Neuronal stem cell (in vitro differentiated cells): Measurements from ENCODE around the gene ILK.

ENCODE experiments used
- DNase-seq: peaks from one replicate; pipeline ENCODE4 v3.0.0-alpha.2; 2013; ENCODE audit warnings: low spot score
- H2AFZ ChIP-seq: one replicate; pipeline ENCODE4 v1.6.1; 2013; ENCODE audit warnings: mild to moderate bottlenecking, low read length, inconsistent platforms
- H2AK5ac ChIP-seq: 2 replicates; pipeline ENCODE4 v1.6.1; 2013; ENCODE audit warnings: low read depth, mild to moderate bottlenecking, inconsistent platforms, low read length, moderate library complexity, mixed read lengths
- H2BK120ac ChIP-seq: 2 replicates; pipeline ENCODE4 v1.6.1; 2013; ENCODE audit warnings: low read depth, mild to moderate bottlenecking, inconsistent platforms, low read length, moderate library complexity, mixed read lengths
- H2BK12ac ChIP-seq: one replicate; pipeline ENCODE4 v1.6.1; 2013; ENCODE audit warnings: low read length, inconsistent platforms
- H2BK15ac ChIP-seq: 2 replicates; pipeline ENCODE4 v1.6.1; 2013; ENCODE audit warnings: mild to moderate bottlenecking, low read length, inconsistent platforms, mixed read lengths
- H2BK5ac ChIP-seq: one replicate; pipeline ENCODE4 v1.6.1; 2013; ENCODE audit warnings: inconsistent platforms, mild to moderate bottlenecking, low read length, moderate library complexity
- H3K14ac ChIP-seq: one replicate; pipeline ENCODE4 v1.6.1; 2013; ENCODE audit warnings: low read length, inconsistent platforms
- H3K18ac ChIP-seq: 2 replicates; pipeline ENCODE4 v1.6.1; 2013; ENCODE audit warnings: low read length, inconsistent platforms
- H3K23ac ChIP-seq: 2 replicates; pipeline ENCODE4 v1.6.1; 2013; ENCODE audit warnings: low read depth, mild to moderate bottlenecking, mixed read lengths, low read length, inconsistent platforms; ENCODE audit not compliant: poor library complexity
- H3K27ac ChIP-seq: replicated peaks from 3 replicates; pipeline ENCODE4 v1.5.1; 2013; ENCODE audit warnings: low read length, inconsistent platforms
- H3K27me3 ChIP-seq, 3 experiments: 2 replicates each; pipeline ENCODE4 v1.6.1; 2013; ENCODE audit warnings: low read length in 3 of 3, mild to moderate bottlenecking in 2 of 3, inconsistent platforms in 1 of 3, low read depth in 1 of 3, mixed read lengths in 1 of 3, moderate library complexity in 1 of 3; ENCODE audit not compliant: control insufficient read depth in 3 of 3, insufficient read depth in 3 of 3
- H3K36me3 ChIP-seq, 2 donors: replicated peaks in 1 of 2; 2 replicates each; pipeline ENCODE4 v1.6.1; 2013; ENCODE audit warnings: low read length in 2 of 2; ENCODE audit not compliant: control insufficient read depth in 2 of 2, insufficient read depth in 2 of 2
- H3K4ac ChIP-seq: 2 replicates; pipeline ENCODE4 v1.6.1; 2013; ENCODE audit warnings: inconsistent platforms, mild to moderate bottlenecking, low read length, moderate library complexity
- H3K4me1 ChIP-seq, 2 donors: 1 replicate in 1 of 2; 2 replicates in 1 of 2; pipeline ENCODE4 v1.6.1; 2013; ENCODE audit warnings: low read length in 2 of 2, low read depth in 1 of 2; ENCODE audit not compliant: control insufficient read depth in 2 of 2, insufficient read depth in 1 of 2
- H3K4me2 ChIP-seq: one replicate; pipeline ENCODE4 v1.6.1; 2013; ENCODE audit warnings: mild to moderate bottlenecking, low read length, inconsistent platforms; ENCODE audit not compliant: insufficient read depth, poor library complexity, severe bottlenecking
- H3K4me3 ChIP-seq, 2 donors: 2 replicates each; pipeline ENCODE4 v1.5.1; 2013; ENCODE audit warnings: low read length in 2 of 2, mild to moderate bottlenecking in 2 of 2, inconsistent platforms in 1 of 2, moderate library complexity in 1 of 2
- H3K79me1 ChIP-seq: one replicate; pipeline ENCODE4 v1.6.1; 2013; ENCODE audit warnings: low read depth, mild to moderate bottlenecking, inconsistent platforms, low read length, moderate library complexity
- H3K9ac ChIP-seq: one replicate; pipeline ENCODE4 v1.6.1; 2013; ENCODE audit warnings: mild to moderate bottlenecking, low read depth, low read length, inconsistent platforms; ENCODE audit not compliant: poor library complexity
- H3K9me3 ChIP-seq, 2 donors: replicated peaks in 1 of 2; 2 replicates each; pipeline versions ENCODE3 to v1.6.1; 2013; ENCODE audit warnings: low read length in 2 of 2, mild to moderate bottlenecking in 2 of 2, inconsistent platforms in 1 of 2, low read depth in 1 of 2, mixed read lengths in 1 of 2, moderate library complexity in 1 of 2; ENCODE audit not compliant: control insufficient read depth in 2 of 2, insufficient read depth in 1 of 2
- H4K8ac ChIP-seq: one replicate; pipeline ENCODE4 v1.6.1; 2013; ENCODE audit warnings: low read depth, mild to moderate bottlenecking, inconsistent platforms, low read length, moderate library complexity
- H4K91ac ChIP-seq: one replicate; pipeline ENCODE4 v1.6.1; 2013; ENCODE audit warnings: low read length, low read depth, mild to moderate bottlenecking, inconsistent platforms; ENCODE audit not compliant: poor library complexity
- WGBS, 2 donors: extraction: QIAGEN DNeasy Blood & Tissue Kit; methylation state at CpG; one replicate each; pipeline ENCODE4 v1.1.7; 2013; ENCODE audit warnings: missing lambda C conversion rate in 2 of 2, mixed read lengths in 1 of 2; ENCODE audit not compliant: insufficient read length in 2 of 2, insufficient replicate concordance in 1 of 2; ENCODE audit errors: extremely low coverage in 2 of 2; 5-methylcytosine and 5-hydroxymethylcytosine counted together

ILK gene

DNA sequence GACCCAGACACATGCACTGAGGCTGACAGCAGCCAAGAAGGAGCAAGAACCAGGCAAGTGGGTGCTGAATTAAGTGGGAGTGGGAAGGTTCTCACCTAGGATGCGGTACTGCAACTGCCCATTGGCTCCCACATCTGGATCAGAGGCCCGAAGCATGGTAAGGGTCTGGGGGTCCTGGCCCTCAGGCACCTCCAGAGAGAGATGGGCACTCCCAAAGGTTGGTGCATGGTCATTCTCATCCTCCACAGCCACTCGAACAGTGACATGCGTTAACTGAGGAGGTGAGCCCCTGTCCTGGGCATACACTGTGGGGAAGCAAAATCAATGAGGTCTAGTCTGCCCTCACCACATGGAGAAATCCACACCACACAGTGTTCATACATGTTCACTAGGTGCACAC, 25.0 kb downstream of the ILK start:
- Histone ChIP-seq H4K91ac (no peak overlapping the region), H3K4me1 (peaks cover 0 to 6% of the 10 kb centered on the region in 2 donors), H3K14ac (no peak overlapping the region), H2BK12ac (no peak overlapping the region), H3K9ac (no peak overlapping the region), H3K27me3 (peaks cover 0 to 24% (median 3%) of the 10 kb centered on the region in 3 experiments), H3K18ac (no peak overlapping the region), H3K4ac (no peak overlapping the region), H3K4me3 (no peak overlapping the region), H3K23ac (no peak overlapping the region), H2BK120ac (no peak overlapping the region), H3K36me3 (peaks cover 24 to 96% of the 10 kb centered on the region in 2 donors), H2BK15ac (no peak overlapping the region), H3K27ac (no peak overlapping the region), H3K79me1 (peaks cover 2% of the 10 kb centered on the region), H3K4me2 (no peak overlapping the region), H3K9me3 (peaks cover 0 to 4% of the 10 kb centered on the region in 2 donors), H4K8ac (no peak overlapping the region), H2BK5ac (no peak overlapping the region), H2AFZ (no peak overlapping the region), H2AK5ac (no peak overlapping the region)
- no peak for DNase-seq
- no CpG with 5 or more reads among the region's 4 CpGs for WGBS, 2 donors

DNA sequence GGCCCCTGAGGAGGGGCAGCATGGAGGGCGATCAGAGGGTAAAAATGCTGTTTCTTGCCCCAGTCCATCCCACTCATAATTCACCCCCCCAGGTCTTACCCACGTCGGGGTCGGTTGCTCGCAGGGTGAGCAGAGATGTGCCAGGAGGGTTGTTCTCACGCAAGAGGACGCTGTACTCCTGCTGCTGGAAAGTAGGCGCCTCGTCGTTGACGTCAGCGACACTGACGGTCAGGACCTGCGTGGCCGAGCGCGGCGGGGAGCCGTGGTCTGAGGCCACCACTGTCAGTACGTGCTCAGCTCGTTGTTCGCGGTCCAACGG, 26.0 kb downstream of the ILK start:
- Histone ChIP-seq H4K8ac (no peak overlapping the region), H4K91ac (no peak overlapping the region), H3K4me2 (peak overlapping the region; percentile 92), H3K14ac (peak overlapping the region; percentile 74), H2BK15ac (no peak overlapping the region), H2AK5ac (peak overlapping the region; percentile 77), H2BK12ac (peak overlapping the region; percentile 48), H3K4me3 (peak overlapping the region in 1 of 2 donors; percentile 80), H3K27ac (no peak overlapping the region), H3K36me3 (peaks cover 22 to 96% of the 10 kb centered on the region in 2 donors), H2BK120ac (no peak overlapping the region), H3K18ac (peak overlapping the region; percentile 81), H3K4ac (no peak overlapping the region), H2AFZ (no peak overlapping the region), H3K9me3 (peaks cover 0 to 4% of the 10 kb centered on the region in 2 donors), H2BK5ac (peak overlapping the region; percentile 11), H3K9ac (no peak overlapping the region), H3K79me1 (peaks cover 2% of the 10 kb centered on the region), H3K27me3 (peaks cover 0 to 24% (median 3%) of the 10 kb centered on the region in 3 experiments), H3K4me1 (peaks cover 0 to 6% of the 10 kb centered on the region in 2 donors), H3K23ac (peak overlapping the region; percentile 82)
- DNase-seq: no peak
- no CpG with 5 or more reads among the region's 24 CpGs for WGBS, 2 donors

DNA sequence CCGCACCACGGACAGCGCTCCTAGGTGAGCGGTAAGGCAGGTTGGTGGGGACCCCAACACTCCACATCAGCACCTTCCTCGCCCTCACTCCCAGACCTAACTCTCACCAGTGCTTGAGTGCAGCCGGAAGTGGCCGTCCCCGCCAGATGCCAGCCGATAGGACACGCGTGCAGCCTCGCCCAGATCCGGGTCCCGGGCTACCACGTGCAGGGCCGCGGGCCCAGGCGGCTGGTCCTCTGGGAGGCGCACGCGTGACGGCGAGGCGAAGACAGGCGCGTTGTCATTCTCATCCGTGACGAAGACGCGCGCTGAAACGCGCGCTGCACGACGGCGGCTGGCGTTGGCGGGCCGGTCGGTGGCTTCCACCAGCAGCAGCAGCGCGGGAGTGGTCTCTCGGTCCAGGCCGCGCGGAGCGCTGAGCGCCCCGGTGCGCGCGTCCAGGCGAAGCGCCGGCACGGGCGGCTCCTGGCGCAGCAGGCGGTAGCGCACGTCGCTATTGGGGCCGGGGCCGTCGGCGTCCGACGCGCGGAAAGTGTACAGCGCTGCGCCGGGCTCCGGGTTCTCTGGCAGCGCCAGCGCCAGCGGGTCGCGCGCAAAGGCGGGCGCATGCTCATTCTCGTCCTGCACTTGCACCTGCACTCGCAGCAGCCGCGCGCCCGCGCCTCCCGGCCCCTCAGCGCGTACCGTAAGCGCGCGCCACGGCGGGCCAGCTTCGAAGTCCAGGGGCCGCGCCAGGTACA, 26.5 kb downstream of the ILK start:
- peak; percentile 55 for DNase-seq
- peak overlapping the region in 1 of 2 donors; percentile 80 for H3K4me3 ChIP-seq
- no CpG with 5 or more reads among the region's 102 CpGs for WGBS, 2 donors

DNA sequence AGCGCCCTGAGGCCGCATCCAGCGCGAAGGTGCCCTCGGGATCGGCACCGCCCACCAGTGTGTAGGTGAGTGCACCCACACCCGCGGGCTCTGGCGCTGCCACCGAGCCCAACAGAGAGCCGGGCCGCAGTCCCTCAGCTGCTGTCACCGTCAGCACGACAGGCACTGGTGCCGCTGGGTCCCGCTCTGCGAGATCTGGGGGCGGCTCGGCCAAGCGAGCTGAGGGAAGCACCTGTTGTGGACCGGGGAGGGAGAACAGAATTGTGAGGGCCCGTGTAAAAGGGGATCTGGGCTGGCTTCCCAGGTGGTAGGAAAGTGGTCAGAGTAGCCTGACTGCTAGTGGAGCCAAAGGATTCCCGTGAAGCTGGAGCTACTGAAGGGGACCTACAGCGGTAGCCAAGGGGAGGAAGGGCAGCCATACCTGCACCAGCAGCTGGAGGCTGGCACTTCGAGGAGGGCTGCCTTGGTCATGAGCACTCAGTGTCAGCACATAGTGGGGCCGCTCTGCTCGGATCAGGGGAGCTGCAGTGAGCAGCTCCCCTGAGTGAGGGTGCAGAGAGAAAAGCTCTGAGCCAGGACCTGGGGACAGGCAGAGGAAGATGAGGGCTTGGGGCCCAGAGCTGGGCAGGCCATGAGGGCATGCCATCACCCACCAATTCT, 27.2 kb downstream of the ILK start:
- H2BK15ac ChIP-seq: no peak overlapping the region
- no peak overlapping the region for H2BK5ac ChIP-seq
- peak overlapping the region; percentile 92 for H3K4me2 ChIP-seq
- no peak overlapping the region for H2BK120ac ChIP-seq
- no peak overlapping the region for H3K14ac ChIP-seq
- H2AFZ ChIP-seq: no peak overlapping the region
- peak overlapping the region; percentile 54 for H2AK5ac ChIP-seq
- H3K4me3 ChIP-seq: peak overlapping the region in 1 of 2 donors; percentile 80
- H4K8ac ChIP-seq: no peak overlapping the region
- peak overlapping the region; percentile 50 for H3K23ac ChIP-seq
- H3K18ac ChIP-seq: peak overlapping the region; percentile 65
- H3K4me1 ChIP-seq: peaks cover 8 to 10% of the 10 kb centered on the region in 2 donors
- peaks cover 0 to 24% (median 3%) of the 10 kb centered on the region in 3 experiments for H3K27me3 ChIP-seq
- peak overlapping the region; percentile 80 for H3K9ac ChIP-seq
- WGBS, 2 donors: no CpG with 5 or more reads among the region's 28 CpGs
- DNase-seq: no peak
- H3K36me3 ChIP-seq: peaks cover 11 to 91% of the 10 kb centered on the region in 2 donors
- H3K27ac ChIP-seq: no peak overlapping the region
- no peak overlapping the region for H4K91ac ChIP-seq
- H3K79me1 ChIP-seq: peaks cover 2% of the 10 kb centered on the region
- no peak overlapping the region for H2BK12ac ChIP-seq
- peaks cover 0 to 4% of the 10 kb centered on the region in 2 donors for H3K9me3 ChIP-seq
- H3K4ac ChIP-seq: no peak overlapping the region

More for the DNA sequence above, 26.5 kb downstream of the ILK start:
- peaks cover under 1 to 6% of the 10 kb centered on the region in 2 donors for H3K4me1 ChIP-seq
- no peak overlapping the region for H4K8ac ChIP-seq
- H3K18ac ChIP-seq: peak overlapping the region; percentile 81
- H3K23ac ChIP-seq: peak overlapping the region; percentile 82
- no peak overlapping the region for H3K27ac ChIP-seq
- peaks cover 2% of the 10 kb centered on the region for H3K79me1 ChIP-seq
- H3K14ac ChIP-seq: peak overlapping the region; percentile 74
- peak overlapping the region; percentile 11 for H2BK5ac ChIP-seq
- peaks cover 0 to 24% (median 3%) of the 10 kb centered on the region in 3 experiments for H3K27me3 ChIP-seq
- peak overlapping the region; percentile 92 for H3K4me2 ChIP-seq
- peaks cover 0 to 4% of the 10 kb centered on the region in 2 donors for H3K9me3 ChIP-seq
- peak overlapping the region; percentile 80 for H3K9ac ChIP-seq
- H4K91ac ChIP-seq: no peak overlapping the region
- peak overlapping the region; percentile 77 for H2AK5ac ChIP-seq
- no peak overlapping the region for H2AFZ ChIP-seq
- H2BK15ac ChIP-seq: no peak overlapping the region
- no peak overlapping the region for H3K4ac ChIP-seq
- peaks cover 18 to 96% of the 10 kb centered on the region in 2 donors for H3K36me3 ChIP-seq
- no peak overlapping the region for H2BK120ac ChIP-seq
- peak overlapping the region; percentile 48 for H2BK12ac ChIP-seq
